ENCODE data around the gene CDSN.

- TF ChIP-seq REST (IDR thresholded peaks at IDR 0.05; ENCODE audit: insufficient read depth in 1 of 2, low read depth in 2 of 2, low read length in 2 of 2): no peak
- no peak for TF ChIP-seq TAF1 (IDR thresholded peaks at IDR 0.05; ENCODE audit: borderline replicate concordance, insufficient read depth, low read length)
- no peak for TF ChIP-seq FOXP2 (optimal IDR thresholded peaks at IDR 0.05; ENCODE audit: borderline replicate concordance, extremely low read depth, extremely low read length, insufficient read depth)
Measured at GRCh38 chr6:31075528-31075927, 44.7 kb downstream of the CDSN start.

All from PFSK-1 (cell line).